Endothelial cell of umbilical vein (primary cell): ENCODE measurements around the gene CYREN. TPM values are rescaled to one million over a fixed set of nuclear protein-coding genes. Genes with fewer than 3 reads are reported as not detected.

Experiments
- BruUV-seq: library from RNA; stranded (reverse); fragments of 400-500 nt; replicated peaks from 2 replicates; lab custom pipeline; 2021; lab: Mats Ljungman, UMichigan
- CTCF ChIA-PET: fragments of 300-600, 350-600 bp; sonication (Branson Sonifier 250); formaldehyde crosslinking; loops from one replicate; lab custom pipeline; 2021; ENCODE audit warnings: antibody characterized with exemption, inconsistent platforms; lab: Charles Lee
- POLR2A ChIA-PET: fragments of 300-600, 350-600 bp; sonication (Branson Sonifier 250); formaldehyde crosslinking; loops from one replicate; lab custom pipeline; 2021; ENCODE audit warnings: antibody characterized with exemption, inconsistent platforms; lab: Charles Lee
- DNase-seq: peaks from one replicate; pipeline ENCODE4 v3.0.0-alpha.2; 2011; ENCODE audit warnings: low read depth, low spot score
- FAIRE-seq: peaks from 2 replicates; lab custom pipeline; 2011; peaks lifted over from hg19 to GRCh38; lab: Jason Lieb, UNC
- H2AFZ ChIP-seq: 2 replicates; pipeline ENCODE4 v1.6.0; 2012; ENCODE audit warnings: low read depth, low read length, control low read depth, inconsistent platforms
- H3K27ac ChIP-seq: 2 replicates; pipeline ENCODE4 v1.5.1; 2011; ENCODE audit warnings: low read depth, mild to moderate bottlenecking, control low read depth, low read length, moderate library complexity; ENCODE audit not compliant: insufficient read depth
- H3K27me3 ChIP-seq, 2 experiments: 2 replicates each; pipeline versions ENCODE4 v1.6.0 to v1.6.1; 2011; ENCODE audit warnings: low read length in 2 of 2, mixed read lengths in 1 of 2; ENCODE audit not compliant: control insufficient read depth in 2 of 2, insufficient read depth in 2 of 2
- H3K36me3 ChIP-seq, 2 experiments: 2 replicates in 1 of 2; 3 replicates in 1 of 2; pipeline ENCODE4 v1.5.1; 2011; ENCODE audit warnings: low read length in 2 of 2, mild to moderate bottlenecking in 1 of 2, moderate library complexity in 1 of 2; ENCODE audit not compliant: control insufficient read depth in 2 of 2, insufficient read depth in 2 of 2; ENCODE audit errors: extremely low read depth in 1 of 2
- H3K4me1 ChIP-seq: 3 replicates; pipeline ENCODE4 v1.5.1; 2011; ENCODE audit warnings: mild to moderate bottlenecking, low read length; ENCODE audit not compliant: control insufficient read depth, insufficient read depth; ENCODE audit errors: extremely low read depth
- H3K4me2 ChIP-seq: 2 replicates; pipeline ENCODE4 v1.6.1; 2011; ENCODE audit warnings: low read length, control low read depth, mixed read lengths; ENCODE audit not compliant: insufficient read depth
- H3K4me3 ChIP-seq, 3 experiments: fragments of 200-600 bp in 1 of 3; sonication (generic), shearing (Covaris generic) in 1 of 3; replicated peaks in 1 of 3; 2 replicates each; pipeline ENCODE4 v1.5.1; 2011 to 2016; ENCODE audit warnings: control low read depth in 3 of 3, low read length in 3 of 3, mild to moderate bottlenecking in 2 of 3, inconsistent platforms in 1 of 3, low read depth in 1 of 3, moderate library complexity in 1 of 3; ENCODE audit not compliant: insufficient read depth in 1 of 3
- H3K79me2 ChIP-seq: 2 replicates; pipeline ENCODE4 v1.6.0; 2012; ENCODE audit warnings: low read length, inconsistent platforms; ENCODE audit not compliant: control insufficient read depth, insufficient read depth
- H3K9ac ChIP-seq: replicated peaks from 2 replicates; pipeline ENCODE3; 2011; ENCODE audit warnings: low read length, control low read depth; ENCODE audit not compliant: insufficient read depth; ENCODE audit errors: extremely low read depth
- H3K9me1 ChIP-seq: replicated peaks from 3 replicates; pipeline ENCODE4 v1.6.0; 2011; ENCODE audit warnings: mild to moderate bottlenecking, low read length; ENCODE audit not compliant: control insufficient read depth, insufficient read depth; ENCODE audit errors: extremely low read depth
- H3K9me3 ChIP-seq: replicated peaks from 2 replicates; pipeline ENCODE4 v1.5.1; 2012; ENCODE audit warnings: low read length, inconsistent platforms; ENCODE audit not compliant: control insufficient read depth, insufficient read depth
- H4K20me1 ChIP-seq: replicated peaks from 2 replicates; pipeline ENCODE3; 2011; ENCODE audit warnings: mild to moderate bottlenecking, low read length; ENCODE audit not compliant: control insufficient read depth, insufficient read depth; ENCODE audit errors: extremely low read depth
- CTCF ChIP-seq, 2 donors: IDR thresholded peaks; 1 replicate in 1 of 2; 2 replicates in 1 of 2; pipeline ENCODE4 v1.5.1; 2011; ENCODE audit warnings: low read length in 2 of 2, mild to moderate bottlenecking in 2 of 2, moderate library complexity in 2 of 2, control low read depth in 1 of 2, inconsistent platforms in 1 of 2, low read depth in 1 of 2; ENCODE audit not compliant: insufficient read depth in 1 of 2; ENCODE audit errors: extremely low read depth in 1 of 2
- EZH2 ChIP-seq: IDR thresholded peaks from 2 replicates; pipeline ENCODE4 v1.6.1; 2012; ENCODE audit warnings: borderline replicate concordance, low read depth, mild to moderate bottlenecking, moderate library complexity, low read length, inconsistent platforms; ENCODE audit not compliant: severe bottlenecking
- FOS ChIP-seq: IDR thresholded peaks from 2 replicates; pipeline ENCODE4 v1.6.1; 2011; ENCODE audit warnings: mild to moderate bottlenecking, low read length, moderate library complexity, borderline replicate concordance; ENCODE audit not compliant: insufficient read depth
- GATA2 ChIP-seq: IDR thresholded peaks from 2 replicates; pipeline ENCODE4 v1.7.0; 2011; ENCODE audit warnings: low read depth, mild to moderate bottlenecking, moderate library complexity, mixed read lengths, low read length; ENCODE audit not compliant: insufficient read length, insufficient read depth
- JUN ChIP-seq: IDR thresholded peaks from 2 replicates; pipeline ENCODE4 v1.6.1; 2011; ENCODE audit warnings: borderline replicate concordance, low read depth; ENCODE audit not compliant: insufficient read length, insufficient read depth
- MYC ChIP-seq: IDR thresholded peaks from one replicate; pipeline ENCODE4 v1.6.1; 2011; ENCODE audit warnings: mild to moderate bottlenecking, low read depth, low read length
- POLR2A ChIP-seq: IDR thresholded peaks from 2 replicates; pipeline ENCODE4 v1.6.1; 2012; ENCODE audit warnings: low read depth, mild to moderate bottlenecking, control low read depth, low read length
- POLR2AphosphoS5 ChIP-seq: IDR thresholded peaks from 2 replicates; pipeline ENCODE4 v1.6.1; 2012; ENCODE audit warnings: low read depth, mild to moderate bottlenecking, control low read depth, low read length, moderate library complexity; ENCODE audit not compliant: insufficient read depth
- dilution Hi-C: fragments of 300-500 bp; cut with MboI; formaldehyde crosslinking; loops from one replicate; pipeline ENCODE4 v1.15.0; 2019; ENCODE audit warnings: low sequenced_read_pairs; ENCODE audit not compliant: extremely low pct_ligation_motif_present
- intact Hi-C: fragments of 100-400 bp; cut with micrococcal nuclease; formaldehyde crosslinking; loops from one replicate; pipeline ENCODE4 v1.10.0; 2022
- polyA plus RNA-seq, 4 experiments: library from polyadenylated mRNA; depleted of rRNA in 3 of 4; stranded (reverse) in 3 of 4; unstranded in 1 of 4; fragments of >200 nt; gene quantifications; 2 replicates each; pipeline versions ENCODE4 v1.2.1 to v1.2.3, GENCODE V29; 2011 to 2012; ENCODE audit warnings: missing spikeins in 1 of 4
- total RNA-seq: library from RNA; stranded (reverse); gene quantifications from 2 replicates; pipeline ENCODE4 v1.2.3, GENCODE V29; 2021
- TF ChIP-seq, protein P1 (sequence below): IDR thresholded peaks from 2 replicates; pipeline ENCODE4 v1.6.1; 2011; ENCODE audit not compliant: insufficient read depth, insufficient read length

Gene CYREN
- total and polyA plus RNA-seq, 2 donors (not counting 3 experiments of a cell fraction or from before 2014, with no cell fraction given), result 19.1 to 30.8 TPM

GRCh38 chr7:135160098-135160857 is 10.2 kb downstream of the CYREN start:
- no TSS peak for BruUV-seq
- CTCF ChIA-PET, result interaction anchor here (1.0 to 2.8 kb wide), 10 partner anchors 9 to 470 kb away, joined by 3 to 22 read pairs (median 4); partner anchors contain the start of genes AGBL3, CYREN and TMEM140
- DNase-seq (peak; percentile 95), FAIRE-seq (peak; percentile 97)
- Histone ChIP-seq H3K9ac (peak overlapping the region; percentile 12), H3K9me1 (no peaks in the 10 kb centered on the region), H3K4me3 (peak overlapping the region in 1 of 3 experiments; percentile 23), H3K79me2 (no peaks in the 10 kb centered on the region), H3K4me1 (peaks cover 33% of the 10 kb centered on the region), H3K36me3 (no peaks in the 10 kb centered on the region), H2AFZ (no peak overlapping the region), H4K20me1 (no peaks in the 10 kb centered on the region), H3K27me3 (no peaks in the 10 kb centered on the region), H3K27ac (peak overlapping the region; percentile 68), H3K9me3 (no peaks in the 10 kb centered on the region), H3K4me2 (peak overlapping the region; percentile 75)
- POLR2A ChIA-PET, result interaction anchor here (0.7 to 1.9 kb wide), 5 partner anchors 9 to 16 kb away, joined by 3 to 7 read pairs (median 4); partner anchors contain the start of genes CYREN and TMEM140
- intact Hi-C loops (loop anchor here (1.0 to 10.0 kb wide), 5 partner anchors 9 to 465 kb away; partner anchors contain the start of gene AGBL3), dilution Hi-C loops (no loop called here)
- TF ChIP-seq JUN (peak; percentile 98), EZH2 (no peak), MYC (no peak), GATA2 (peak; percentile 83), POLR2A (peak; percentile 16), POLR2AphosphoS5 (peak; percentile 87), CTCF (IDR thresholded peaks at IDR 0.05; ENCODE audit: extremely low read depth in 1 of 2, insufficient read depth in 1 of 2, low read depth in 1 of 2, low read length in 2 of 2) (no peak), FOS (peak; percentile 83)
- TF ChIP-seq, protein P1, sequence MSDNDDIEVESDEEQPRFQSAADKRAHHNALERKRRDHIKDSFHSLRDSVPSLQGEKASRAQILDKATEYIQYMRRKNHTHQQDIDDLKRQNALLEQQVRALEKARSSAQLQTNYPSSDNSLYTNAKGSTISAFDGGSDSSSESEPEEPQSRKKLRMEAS, result no peak
